ENCODE results near the gene RPUSD3.
"Not testable (repeated sequence)": the region's sequence is repeated elsewhere in the genome, so short reads cannot be mapped to it uniquely, and the experiment has no call there.

Gene RPUSD3

GRCh38 chr3:9862391-9863057 is 18.7 kb upstream of the RPUSD3 start:
- DNase-seq: no peak
- Histone ChIP-seq H3K27me3 (no peaks in the 10 kb centered on the region), H3K36me3 (no peaks in the 10 kb centered on the region), H3K4me3 (ENCODE audit: low read depth, low read length) (no peak overlapping the region), H3K4me1 (no peaks in the 10 kb centered on the region), H3K9me3 (no peaks in the 10 kb centered on the region)
- no peak for TF ChIP-seq CTCF (IDR thresholded peaks at IDR 0.05; ENCODE audit: low read depth, low read length)

GRCh38 chr3:9861626-9862130 is 17.9 kb upstream of the RPUSD3 start:
- no peaks in the 10 kb centered on the region for H3K4me1 ChIP-seq
- no peak for TF ChIP-seq CTCF (IDR thresholded peaks at IDR 0.05; ENCODE audit: low read depth, low read length)
- no peaks in the 10 kb centered on the region for H3K27me3 ChIP-seq
- DNase-seq: no peak
- H3K36me3 ChIP-seq: no peaks in the 10 kb centered on the region
- H3K9me3 ChIP-seq: no peaks in the 10 kb centered on the region
- H3K4me3 ChIP-seq (ENCODE audit: low read depth, low read length): no peak overlapping the region

GRCh38 chr3:9861201-9861600 is 17.4 kb upstream of the RPUSD3 start:
- Histone ChIP-seq H3K36me3 (no peaks in the 10 kb centered on the region), H3K4me3 (ENCODE audit: low read depth, low read length) (no peak overlapping the region), H3K9me3 (no peaks in the 10 kb centered on the region), H3K4me1 (no peaks in the 10 kb centered on the region), H3K27me3 (no peaks in the 10 kb centered on the region)
- no peak for DNase-seq
- no peak for TF ChIP-seq CTCF (IDR thresholded peaks at IDR 0.05; ENCODE audit: low read depth, low read length)

- no peaks in the 10 kb centered on the region for H3K9me3 ChIP-seq
- no peak for TF ChIP-seq CTCF (IDR thresholded peaks at IDR 0.05; ENCODE audit: low read depth, low read length)
- H3K4me1 ChIP-seq: no peaks in the 10 kb centered on the region
- H3K27me3 ChIP-seq: no peaks in the 10 kb centered on the region
- H3K4me3 ChIP-seq (ENCODE audit: low read depth, low read length): no peak overlapping the region
- no peak for DNase-seq
- H3K36me3 ChIP-seq: no peaks in the 10 kb centered on the region
Measured at GRCh38 chr3:9859530-9860025, 15.8 kb upstream of the RPUSD3 start.

- no peaks in the 10 kb centered on the region for H3K27me3 ChIP-seq
- no peaks in the 10 kb centered on the region for H3K36me3 ChIP-seq
- no peak for TF ChIP-seq CTCF (IDR thresholded peaks at IDR 0.05; ENCODE audit: low read depth, low read length)
- no peak for DNase-seq
- H3K4me1 ChIP-seq: no peaks in the 10 kb centered on the region
- no peaks in the 10 kb centered on the region for H3K9me3 ChIP-seq
- H3K4me3 ChIP-seq (ENCODE audit: low read depth, low read length): no peak overlapping the region
Measured at GRCh38 chr3:9855594-9855993, 11.8 kb upstream of the RPUSD3 start.

- not testable (repeated sequence) for H3K4me3 ChIP-seq (ENCODE audit: low read depth, low read length); H3K27me3 ChIP-seq; H3K36me3 ChIP-seq; H3K9me3 ChIP-seq; H3K4me1 ChIP-seq; DNase-seq
Measured at GRCh38 chr3:9854291-9854940, 10.6 kb upstream of the RPUSD3 start.

Measured in BE2C (cell line).